Neural cell (in vitro differentiated cells): ENCODE measurements around the gene KIAA1958. TPM values are rescaled to one million over a fixed set of nuclear protein-coding genes. Genes with fewer than 3 reads are reported as not detected.

Experiments
- H2AFZ ChIP-seq: fragments of 200-600, 300-800 bp; sonication (generic), shearing (Covaris generic); 2 replicates; pipeline ENCODE4 v1.6.0; 2014; ENCODE audit warnings: low read depth, mild to moderate bottlenecking, antibody characterized with exemption, low read length, moderate library complexity
- H3F3A ChIP-seq: fragments of 200-600 bp; shearing (Covaris generic); 2 replicates; pipeline ENCODE4 v1.6.1; 2016; ENCODE audit warnings: mild to moderate bottlenecking, moderate library complexity, mixed read lengths, antibody characterized with exemption, low read length; ENCODE audit not compliant: insufficient read depth, poor library complexity, severe bottlenecking
- H3K27ac ChIP-seq: fragments of 200-600, 300-800 bp; sonication (generic), shearing (Covaris generic); 2 replicates; pipeline ENCODE4 v1.5.1; 2014; ENCODE audit warnings: mild to moderate bottlenecking, low read length, moderate library complexity
- H3K27me3 ChIP-seq: fragments of 300-800, 200-600 bp; sonication (generic), shearing (Covaris generic); 2 replicates; pipeline ENCODE4 v1.6.0; 2014; ENCODE audit warnings: mild to moderate bottlenecking, low read depth, low read length, moderate library complexity; ENCODE audit not compliant: insufficient read depth
- H3K36me3 ChIP-seq: fragments of 300-800, 200-600 bp; sonication (generic), shearing (Covaris generic); 2 replicates; pipeline ENCODE4 v1.5.1; 2014; ENCODE audit warnings: mild to moderate bottlenecking, antibody characterized with exemption, low read length, moderate library complexity; ENCODE audit not compliant: insufficient read depth
- H3K4me2 ChIP-seq: fragments of 300-800, 200-600 bp; sonication (generic), shearing (Covaris generic); 2 replicates; pipeline ENCODE4 v1.6.0; 2014; ENCODE audit warnings: mild to moderate bottlenecking, low read length
- H3K4me3 ChIP-seq: fragments of 300-800, 200-600 bp; sonication (generic), shearing (Covaris generic); 2 replicates; pipeline ENCODE4 v1.5.1; 2014; ENCODE audit warnings: mild to moderate bottlenecking, low read length, moderate library complexity
- H3K79me2 ChIP-seq: fragments of 200-600 bp; shearing (Covaris generic); replicated peaks from 2 replicates; pipeline ENCODE4 v1.6.0; 2014; ENCODE audit warnings: mild to moderate bottlenecking, low read length, moderate library complexity; ENCODE audit not compliant: insufficient read depth
- H3K9ac ChIP-seq: fragments of 300-800, 200-600 bp; sonication (generic), shearing (Covaris generic); 2 replicates; pipeline ENCODE4 v1.6.1; 2016; ENCODE audit warnings: mild to moderate bottlenecking, low read length, mixed read lengths
- H3K9me2 ChIP-seq: fragments of 200-600 bp; shearing (Covaris generic); 2 replicates; pipeline ENCODE4 v1.6.1; 2016; ENCODE audit warnings: mild to moderate bottlenecking, low read length, mixed read lengths; ENCODE audit not compliant: insufficient read depth
- H3K9me3 ChIP-seq: fragments of 200-600, 300-800 bp; sonication (generic), shearing (Covaris generic); 2 replicates; pipeline ENCODE4 v1.6.1; 2016; ENCODE audit warnings: mild to moderate bottlenecking, mixed run types, low read length, moderate library complexity, mixed read lengths
- H4K20me1 ChIP-seq: fragments of 200-600 bp; shearing (Covaris generic); 2 replicates; pipeline ENCODE4 v1.6.1; 2016; ENCODE audit warnings: mild to moderate bottlenecking, mixed run types; ENCODE audit not compliant: insufficient read depth
- CTCF ChIP-seq: fragments of 450-650 bp; IDR thresholded peaks from 2 replicates; pipeline ENCODE4 v1.5.1; 2014; ENCODE audit warnings: antibody characterized with exemption, mild to moderate bottlenecking, moderate library complexity; ENCODE audit not compliant: poor library complexity, severe bottlenecking
- EP300 ChIP-seq: fragments of 450-650 bp; conservative IDR thresholded peaks from 2 replicates; pipeline ENCODE4 v1.6.1; 2014; ENCODE audit warnings: antibody characterized with exemption, mild to moderate bottlenecking, moderate library complexity; ENCODE audit not compliant: poor library complexity, severe bottlenecking
- EZH2 ChIP-seq: fragments of 200-600, 300-800 bp; shearing (Covaris generic), sonication (generic); IDR thresholded peaks from 2 replicates; pipeline ENCODE4 v1.6.1; 2014; ENCODE audit warnings: antibody characterized with exemption, low read length, borderline replicate concordance, mild to moderate bottlenecking; ENCODE audit not compliant: insufficient read depth, poor library complexity, severe bottlenecking
- MXI1 ChIP-seq: fragments of 450-650 bp; conservative IDR thresholded peaks from 2 replicates; pipeline ENCODE4 v1.6.1; 2014; ENCODE audit warnings: antibody characterized with exemption, mild to moderate bottlenecking; ENCODE audit not compliant: poor library complexity, severe bottlenecking
- POLR2AphosphoS5 ChIP-seq: IDR thresholded peaks from 2 replicates; pipeline ENCODE4 v1.6.1; 2012
- RAD21 ChIP-seq: fragments of 450-650 bp; conservative IDR thresholded peaks from 2 replicates; pipeline ENCODE4 v1.6.1; 2014; ENCODE audit warnings: antibody characterized with exemption, mild to moderate bottlenecking, moderate library complexity
- REST ChIP-seq: IDR thresholded peaks from 2 replicates; pipeline ENCODE4 v1.6.1; 2012; ENCODE audit warnings: borderline replicate concordance
- SMC3 ChIP-seq: fragments of 450-650 bp; conservative IDR thresholded peaks from 2 replicates; pipeline ENCODE4 v1.6.1; 2014; ENCODE audit warnings: antibody characterized with exemption, mild to moderate bottlenecking, moderate library complexity; ENCODE audit not compliant: poor library complexity
- TAF1 ChIP-seq: IDR thresholded peaks from 2 replicates; pipeline ENCODE4 v1.6.1; 2012; ENCODE audit warnings: low read depth
- polyA plus RNA-seq: library from polyadenylated mRNA; depleted of rRNA; stranded (reverse); fragments of >200 nt; gene quantifications from 2 replicates; pipeline ENCODE4 v1.2.3, GENCODE V29; 2014

KIAA1958 gene
- polyA plus RNA-seq, 1 donor from 2014 or later: 8.4 TPM

- no peak overlapping the region for H2AFZ ChIP-seq
- no peaks in the 10 kb centered on the region for H3K36me3 ChIP-seq
- H3K79me2 ChIP-seq: peaks cover 56% of the 10 kb centered on the region
- H3F3A ChIP-seq: no peaks in the 10 kb centered on the region
- H3K4me2 ChIP-seq: no peak overlapping the region
- no peaks in the 10 kb centered on the region for H3K9me2 ChIP-seq
- no peaks in the 10 kb centered on the region for H3K9me3 ChIP-seq
- H3K27ac ChIP-seq: no peak overlapping the region
- no peaks in the 10 kb centered on the region for H4K20me1 ChIP-seq
- H3K9ac ChIP-seq: no peak overlapping the region
- no peaks in the 10 kb centered on the region for H3K27me3 ChIP-seq
- H3K4me3 ChIP-seq: no peak overlapping the region
- TF ChIP-seq TAF1 (no peak), POLR2AphosphoS5 (no peak), MXI1 (no peak), CTCF (no peak), EP300 (no peak), EZH2 (no peak)
Observed at GRCh38 chr9:112558476-112558875, 71.8 kb downstream of the KIAA1958 start.

GRCh38 chr9:112558978-112559377 is 72.4 kb downstream of the KIAA1958 start:
- Histone ChIP-seq H3K9ac (no peak overlapping the region), H3K4me3 (no peak overlapping the region), H2AFZ (no peak overlapping the region), H3K27ac (no peak overlapping the region), H4K20me1 (no peaks in the 10 kb centered on the region), H3F3A (no peaks in the 10 kb centered on the region), H3K27me3 (no peaks in the 10 kb centered on the region), H3K4me2 (no peak overlapping the region), H3K79me2 (peaks cover 56% of the 10 kb centered on the region), H3K9me2 (no peaks in the 10 kb centered on the region), H3K9me3 (no peaks in the 10 kb centered on the region), H3K36me3 (no peaks in the 10 kb centered on the region)
- TF ChIP-seq MXI1 (no peak), RAD21 (no peak), EP300 (no peak), POLR2AphosphoS5 (no peak), CTCF (no peak), EZH2 (no peak), REST (no peak), SMC3 (no peak), TAF1 (no peak)
